Measurements from ENCODE around the gene SMAGP.
"Not testable (repeated sequence)": the region's sequence is repeated elsewhere in the genome, so short reads cannot be mapped to it uniquely, and the experiment has no call there.

The SMAGP gene

GRCh38 chr12:51225771-51226170 is 44.4 kb downstream of the SMAGP start:
- in situ Hi-C loops (cut with MboI; ENCODE audit: low sequenced_read_pairs) = no loop called here

- in situ Hi-C loops (cut with MboI; ENCODE audit: low sequenced_read_pairs) = no loop called here
Observed at GRCh38 chr12:51225234-51225633, 45.0 kb downstream of the SMAGP start.

GRCh38 chr12:51224625-51225024 is 45.6 kb downstream of the SMAGP start:
- in situ Hi-C loops (cut with MboI; ENCODE audit: low sequenced_read_pairs) = no loop called here

GRCh38 chr12:51222461-51222860 is 47.8 kb downstream of the SMAGP start:
- in situ Hi-C loops (cut with MboI; ENCODE audit: low sequenced_read_pairs) = no loop called here

- in situ Hi-C loops (cut with MboI; ENCODE audit: low sequenced_read_pairs) = not testable (repeated sequence)
Observed at GRCh38 chr12:51219857-51220256, 50.4 kb downstream of the SMAGP start.

GRCh38 chr12:51219322-51219721 is 50.9 kb downstream of the SMAGP start:
- in situ Hi-C loops (cut with MboI; ENCODE audit: low sequenced_read_pairs) = no loop called here

GRCh38 chr12:51218607-51219161 is 51.5 kb downstream of the SMAGP start:
- in situ Hi-C loops (cut with MboI; ENCODE audit: low sequenced_read_pairs) = no loop called here

GRCh38 chr12:51217968-51218606 is 52.1 kb downstream of the SMAGP start, which contains the start of gene POU6F1:
POU6F1 (minus strand) TSS chr12:51218062; CDS start chr12:51206836, 11,226 bp downstream.
- in situ Hi-C loops (cut with MboI; ENCODE audit: low sequenced_read_pairs) = no loop called here

GRCh38 chr12:51217133-51217967 is 52.9 kb downstream of the SMAGP start:
- in situ Hi-C loops (cut with MboI; ENCODE audit: low sequenced_read_pairs) = no loop called here

- in situ Hi-C loops (cut with MboI; ENCODE audit: low sequenced_read_pairs) = no loop called here
Observed at GRCh38 chr12:51216642-51217041, 53.6 kb downstream of the SMAGP start.

GRCh38 chr12:51214895-51215294 is 55.3 kb downstream of the SMAGP start:
- in situ Hi-C loops (cut with MboI; ENCODE audit: low sequenced_read_pairs) = no loop called here

GRCh38 chr12:51210690-51211395 is 59.4 kb downstream of the SMAGP start:
- in situ Hi-C loops (cut with MboI; ENCODE audit: low sequenced_read_pairs) = no loop called here

GRCh38 chr12:51209259-51209658 is 61.0 kb downstream of the SMAGP start:
- in situ Hi-C loops (cut with MboI; ENCODE audit: low sequenced_read_pairs) = no loop called here

GRCh38 chr12:51208016-51208660 is 62.1 kb downstream of the SMAGP start:
- in situ Hi-C loops (cut with MboI; ENCODE audit: low sequenced_read_pairs) = no loop called here

- in situ Hi-C loops (cut with MboI; ENCODE audit: low sequenced_read_pairs) = no loop called here
Observed at GRCh38 chr12:51205350-51205749, 64.9 kb downstream of the SMAGP start.

GRCh38 chr12:51202718-51203117 is 67.5 kb downstream of the SMAGP start:
- in situ Hi-C loops (cut with MboI; ENCODE audit: low sequenced_read_pairs) = no loop called here

GRCh38 chr12:51200806-51201205 is 69.4 kb downstream of the SMAGP start:
- in situ Hi-C loops (cut with MboI; ENCODE audit: low sequenced_read_pairs) = no loop called here

GRCh38 chr12:51200156-51200555 is 70.1 kb downstream of the SMAGP start:
- in situ Hi-C loops (cut with MboI; ENCODE audit: low sequenced_read_pairs) = no loop called here

- in situ Hi-C loops (cut with MboI; ENCODE audit: low sequenced_read_pairs) = no loop called here
Observed at GRCh38 chr12:51199366-51199945, 70.8 kb downstream of the SMAGP start.

- in situ Hi-C loops (cut with MboI; ENCODE audit: low sequenced_read_pairs) = no loop called here
Observed at GRCh38 chr12:51198568-51199365, 71.4 kb downstream of the SMAGP start.
